RWPE1 (cell line): ENCODE data around the gene PDILT.
"Not testable (repeated sequence)": the region's sequence is repeated elsewhere in the genome, so short reads cannot be mapped to it uniquely, and the experiment has no call there.

Experiments
- CTCF ChIA-PET: fragments of 350-600 bp; sonication (Branson Sonifier 250); formaldehyde crosslinking; extraction: SDS; loops from one replicate; lab custom pipeline; 2021; lab: Yijun Ruan, JAX
- POLR2A ChIA-PET: fragments of 400-600 bp; formaldehyde crosslinking; extraction: SDS; loops from one replicate; lab custom pipeline; 2020; ENCODE audit warnings: antibody characterized with exemption; ENCODE audit not compliant: low non-redundant PET; lab: Yijun Ruan, JAX
- DNase-seq: peaks from one replicate; pipeline ENCODE4 v3.0.0; 2012; ENCODE audit warnings: low spot score
- H3K27ac ChIP-seq: fragments of 450-650 bp; 2 replicates; pipeline ENCODE4 v1.5.1; 2017
- CTCF ChIP-seq: fragments of 450-650 bp; conservative IDR thresholded peaks from 2 replicates; pipeline ENCODE4 v1.5.1; 2017; ENCODE audit warnings: low read depth, mild to moderate bottlenecking

The PDILT gene

DNA sequence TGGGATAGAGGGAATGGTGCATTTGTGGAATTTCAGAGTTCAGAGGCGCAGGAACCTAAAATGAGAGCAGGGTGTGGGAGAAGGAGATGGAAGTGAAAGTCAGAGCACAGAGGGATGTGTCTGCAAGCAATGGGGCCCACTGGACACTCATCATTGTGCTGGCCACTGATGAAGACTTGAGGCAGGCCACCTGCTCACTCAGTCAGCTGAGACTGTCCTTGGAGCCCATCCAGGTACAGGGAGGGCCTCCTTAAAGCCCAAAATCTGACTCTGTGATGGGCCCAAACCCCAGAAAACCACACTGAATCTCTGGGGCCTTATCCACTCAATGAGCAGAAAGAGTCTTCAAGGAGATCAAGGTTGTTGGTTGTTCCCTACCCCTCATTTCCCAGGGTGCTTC is 82.9 kb downstream of the PDILT start:
- ChIA-PET CTCF (no interaction called here), POLR2A (no interaction called here)
- no peak overlapping the region for H3K27ac ChIP-seq
- TF ChIP-seq CTCF, result no peak
- DNase-seq, result no peak

GRCh38 chr16:20321051-20321450 is 83.5 kb downstream of the PDILT start:
- POLR2A ChIA-PET, CTCF ChIA-PET, H3K27ac ChIP-seq, DNase-seq: not testable (repeated sequence)

DNA sequence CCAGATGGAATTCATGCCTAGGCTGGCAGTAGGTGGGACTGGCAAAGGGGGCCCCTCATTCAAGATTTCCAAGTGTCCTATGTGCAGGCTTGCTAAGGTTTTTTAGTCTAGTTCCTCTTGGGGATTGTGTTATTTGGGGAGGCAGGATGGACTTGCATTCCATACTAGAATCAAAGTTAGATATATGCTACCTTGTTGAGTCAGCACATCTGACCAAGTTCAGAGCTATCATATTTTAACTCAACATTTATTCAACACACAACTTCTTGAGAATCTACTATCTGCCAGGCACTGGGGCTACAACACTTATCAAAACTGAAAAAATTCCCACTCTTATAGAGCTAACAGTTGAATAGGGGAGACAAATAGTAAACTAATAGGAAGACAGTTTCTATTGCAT is 83.9 kb downstream of the PDILT start:
- CTCF ChIA-PET, result no interaction called here

DNA sequence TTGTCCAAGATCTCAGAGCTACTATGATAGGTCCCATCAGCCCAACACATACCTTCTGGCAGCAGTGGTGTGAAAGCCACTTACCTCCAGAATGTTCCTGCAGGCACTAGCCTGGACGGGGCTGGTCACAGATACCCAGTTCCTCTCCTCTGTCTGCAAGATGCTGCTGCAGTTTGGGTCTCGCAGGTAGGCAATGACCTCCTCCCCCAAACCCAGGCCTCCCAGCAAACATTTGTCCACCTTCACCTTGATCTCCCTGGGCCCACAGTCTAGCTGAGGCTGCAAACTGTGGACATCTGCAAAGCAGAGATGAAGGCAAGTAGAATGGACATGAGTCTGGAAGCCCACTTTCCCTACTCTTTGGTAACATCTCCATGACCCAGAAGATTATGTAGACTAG is 84.4 kb downstream of the PDILT start:
- no peak for DNase-seq
- H3K27ac ChIP-seq, result no peak overlapping the region
- TF ChIP-seq CTCF, result no peak
- ChIA-PET POLR2A (no interaction called here), CTCF (no interaction called here)

More for the DNA sequence above, 83.9 kb downstream of the PDILT start:
- no peak for DNase-seq
- H3K27ac ChIP-seq, result no peak overlapping the region
- no peak for TF ChIP-seq CTCF
- POLR2A ChIA-PET, result no interaction called here

- TF ChIP-seq CTCF, result no peak
- ChIA-PET CTCF (no interaction called here), POLR2A (no interaction called here)
- DNase-seq, result no peak
- no peak overlapping the region for H3K27ac ChIP-seq
These were observed 85.1 kb downstream of the PDILT start for GRCh38 chr16:20319406-20319805.

DNA sequence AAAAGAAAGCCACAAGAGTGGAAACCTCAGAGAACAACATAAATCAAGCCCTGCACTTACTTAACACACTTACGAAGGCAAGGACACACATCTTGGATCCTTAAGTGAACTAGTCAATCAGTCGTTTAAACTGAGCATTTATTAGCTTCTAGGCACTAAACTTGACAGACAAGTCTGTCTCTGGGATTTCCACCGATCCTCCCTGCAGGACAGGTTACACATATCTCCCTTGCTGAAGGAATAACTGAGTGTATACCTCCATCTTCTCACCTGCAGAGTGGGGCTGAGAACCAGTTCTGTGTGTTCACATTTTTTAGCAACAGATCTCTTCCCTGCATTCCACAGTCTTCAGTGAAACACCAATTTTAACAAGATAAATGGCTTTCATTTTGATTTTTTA is 86.1 kb downstream of the PDILT start:
- CTCF ChIA-PET, result no interaction called here
- DNase-seq, result no peak
- H3K27ac ChIP-seq, result no peak overlapping the region
- POLR2A ChIA-PET, result no interaction called here
- TF ChIP-seq CTCF, result no peak

- no peak overlapping the region for H3K27ac ChIP-seq
- no peak for TF ChIP-seq CTCF
- ChIA-PET CTCF (no interaction called here), POLR2A (no interaction called here)
- DNase-seq, result no peak
These were observed 86.5 kb downstream of the PDILT start for GRCh38 chr16:20318006-20318405.
